Vagina (tissue), 2 donors: Measurements from ENCODE around the gene CCDC28A.

Source experiments
- CTCF ChIP-seq, 3 experiments: fragments of 450-650 bp in 2 of 3; fragments of 200-600 bp in 1 of 3; sonication (generic) in 1 of 3; IDR thresholded peaks; one replicate each; pipeline ENCODE4 v1.5.1; 2017 to 2019; ENCODE audit warnings: antibody characterized with exemption in 3 of 3, mild to moderate bottlenecking in 2 of 3, moderate library complexity in 2 of 3
- POLR2A ChIP-seq, 2 donors: fragments of 450-650 bp; IDR thresholded peaks; one replicate each; pipeline ENCODE4 v1.6.1; 2017; ENCODE audit warnings: antibody characterized with exemption in 2 of 2, mild to moderate bottlenecking in 2 of 2, moderate library complexity in 2 of 2

GRCh38 chr6:138814179-138814834 lies 40.7 kb downstream of the CCDC28A start:
- TF ChIP-seq POLR2A (IDR thresholded peaks at IDR 0.05) (no peak), CTCF (IDR thresholded peaks at IDR 0.05) (no peak)
